ENCODE measurements around the gene TRAF7. TPM values are rescaled to one million over a fixed set of nuclear protein-coding genes. Genes with fewer than 3 reads are reported as not detected.

Gene TRAF7
- total RNA-seq, 1 donor from 2014 or later = 26.0 TPM

GRCh38 chr16:2166263-2167067 is 10.9 kb downstream of the TRAF7 start:
- Histone ChIP-seq H3K27ac (replicated peaks) (no peak overlapping the region), H3K4me3 (no peak overlapping the region), H3K36me3 (peaks cover 32% of the 10 kb centered on the region), H3K4me1 (peaks cover 3% of the 10 kb centered on the region), H3K9me3 (replicated peaks) (no peaks in the 10 kb centered on the region), H3K27me3 (ENCODE audit: low read depth) (no peaks in the 10 kb centered on the region)
- TF ChIP-seq CTCF (IDR thresholded peaks at IDR 0.05; ENCODE audit: borderline replicate concordance) = no peak
- intact Hi-C loops (cut with micrococcal nuclease) = no loop called here
- DNase-seq = no peak

GRCh38 chr16:2167068-2167638 is 11.6 kb downstream of the TRAF7 start:
- peaks cover 38% of the 10 kb centered on the region for H3K36me3 ChIP-seq
- no peak for TF ChIP-seq CTCF (IDR thresholded peaks at IDR 0.05; ENCODE audit: borderline replicate concordance)

GRCh38 chr16:2170080-2170479 is 14.5 kb downstream of the TRAF7 start:
- intact Hi-C loops (cut with micrococcal nuclease) = no loop called here
- peak overlapping the region; percentile 43 for H3K4me3 ChIP-seq
- H3K27ac ChIP-seq (replicated peaks) = peak overlapping the region; percentile 48
- peaks cover 63% of the 10 kb centered on the region for H3K36me3 ChIP-seq
- H3K27me3 ChIP-seq (ENCODE audit: low read depth) = no peaks in the 10 kb centered on the region
- no peaks in the 10 kb centered on the region for H3K9me3 ChIP-seq (replicated peaks)
- H3K4me1 ChIP-seq = no peaks in the 10 kb centered on the region
- DNase-seq = no peak
- no peak for TF ChIP-seq CTCF (IDR thresholded peaks at IDR 0.05; ENCODE audit: borderline replicate concordance)

More at GRCh38 chr16:2167068-2167638, 11.6 kb downstream of the TRAF7 start:
- Histone ChIP-seq H3K4me3 (no peak overlapping the region), H3K4me1 (no peaks in the 10 kb centered on the region), H3K9me3 (replicated peaks) (no peaks in the 10 kb centered on the region), H3K27ac (replicated peaks) (no peak overlapping the region), H3K27me3 (ENCODE audit: low read depth) (no peaks in the 10 kb centered on the region)
- intact Hi-C loops (cut with micrococcal nuclease) = no loop called here
- no peak for DNase-seq

- Histone ChIP-seq H3K4me1 (no peaks in the 10 kb centered on the region), H3K27ac (replicated peaks) (peak overlapping the region; percentile 48), H3K9me3 (replicated peaks) (no peaks in the 10 kb centered on the region), H3K36me3 (peaks cover 67% of the 10 kb centered on the region), H3K4me3 (peak overlapping the region; percentile 43), H3K27me3 (ENCODE audit: low read depth) (no peaks in the 10 kb centered on the region)
- intact Hi-C loops (cut with micrococcal nuclease) = no loop called here
- TF ChIP-seq CTCF (IDR thresholded peaks at IDR 0.05; ENCODE audit: borderline replicate concordance) = no peak
- no peak for DNase-seq
Measured at GRCh38 chr16:2170587-2171435, 15.2 kb downstream of the TRAF7 start.

- intact Hi-C loops (cut with micrococcal nuclease) = no loop called here
- Histone ChIP-seq H3K9me3 (replicated peaks) (no peaks in the 10 kb centered on the region), H3K36me3 (peaks cover 68% of the 10 kb centered on the region), H3K4me1 (no peaks in the 10 kb centered on the region), H3K27ac (replicated peaks) (no peak overlapping the region), H3K27me3 (ENCODE audit: low read depth) (no peaks in the 10 kb centered on the region), H3K4me3 (no peak overlapping the region)
- DNase-seq = no peak
- TF ChIP-seq CTCF (IDR thresholded peaks at IDR 0.05; ENCODE audit: borderline replicate concordance) = no peak
Measured at GRCh38 chr16:2171601-2172178, 16.1 kb downstream of the TRAF7 start.

All from left ventricle myocardium inferior (tissue), 1 donor.